ENCODE results near the gene SPATA19.

SPATA19 gene

GRCh38 chr11:133809569-133810491 is 35.5 kb downstream of the SPATA19 start:
- no peak for TF ChIP-seq CTCF (IDR thresholded peaks at IDR 0.05; ENCODE audit: insufficient read depth, missing control alignments)
- no peak for FAIRE-seq
- no peak for DNase-seq (ENCODE audit: insufficient read length, low spot score)

- TF ChIP-seq CTCF (IDR thresholded peaks at IDR 0.05; ENCODE audit: insufficient read depth, missing control alignments), result no peak
- DNase-seq (ENCODE audit: insufficient read length, low spot score), result no peak
- FAIRE-seq, result no peak
Observed at GRCh38 chr11:133808393-133809140, 36.7 kb downstream of the SPATA19 start.

- DNase-seq (ENCODE audit: insufficient read length, low spot score) (no peak), FAIRE-seq (no peak)
- no peak for TF ChIP-seq CTCF (IDR thresholded peaks at IDR 0.05; ENCODE audit: insufficient read depth, missing control alignments)
Observed at GRCh38 chr11:133803026-133803425, 42.3 kb downstream of the SPATA19 start.

GRCh38 chr11:133801356-133801755 is 44.0 kb downstream of the SPATA19 start:
- DNase-seq (ENCODE audit: insufficient read length, low spot score) (no peak), FAIRE-seq (no peak)
- TF ChIP-seq CTCF (IDR thresholded peaks at IDR 0.05; ENCODE audit: insufficient read depth, missing control alignments), result no peak

- no peak for FAIRE-seq
- DNase-seq (ENCODE audit: insufficient read length, low spot score), result no peak
- no peak for TF ChIP-seq CTCF (IDR thresholded peaks at IDR 0.05; ENCODE audit: insufficient read depth, missing control alignments)
Observed at GRCh38 chr11:133800666-133801065, 44.6 kb downstream of the SPATA19 start.

- FAIRE-seq (no peak), DNase-seq (ENCODE audit: insufficient read length, low spot score) (no peak)
- TF ChIP-seq CTCF (IDR thresholded peaks at IDR 0.05; ENCODE audit: insufficient read depth, missing control alignments), result no peak
Observed at GRCh38 chr11:133797554-133797953, 47.8 kb downstream of the SPATA19 start.
